GM19023 (cell line): ENCODE data around the gene SETD2.
A peak's percentile ranks its signal among the peaks of the same experiment; 100 is the strongest.

ENCODE experiments used
- ATAC-seq: cut with Tn5 transposase; IDR thresholded peaks from one replicate; pipeline ENCODE4 v1.9.1; 2021; ENCODE audit warnings: mild to moderate bottlenecking, moderate library complexity; ENCODE audit not compliant: unreplicated experiment

Gene SETD2

GRCh38 chr3:47012342-47013230 lies 151.3 kb downstream of the SETD2 start:
- ATAC-seq: no peak

GRCh38 chr3:47011371-47011770 lies 152.5 kb downstream of the SETD2 start:
- ATAC-seq: no peak

GRCh38 chr3:47010910-47011309 lies 153.0 kb downstream of the SETD2 start:
- ATAC-seq: no peak

GRCh38 chr3:47010111-47010712 lies 153.7 kb downstream of the SETD2 start:
- no peak for ATAC-seq

GRCh38 chr3:47009225-47010110 lies 154.4 kb downstream of the SETD2 start:
- peak; percentile 84 for ATAC-seq

GRCh38 chr3:47008851-47009224 lies 155.1 kb downstream of the SETD2 start:
- no peak for ATAC-seq

- no peak for ATAC-seq
These were observed 155.6 kb downstream of the SETD2 start for GRCh38 chr3:47008234-47008796.

- no peak for ATAC-seq
These were observed 156.3 kb downstream of the SETD2 start for GRCh38 chr3:47007482-47008233.

GRCh38 chr3:47007001-47007400 lies 156.9 kb downstream of the SETD2 start:
- ATAC-seq: no peak

- no peak for ATAC-seq
These were observed 157.7 kb downstream of the SETD2 start for GRCh38 chr3:47006145-47006651.

GRCh38 chr3:47005212-47006144 lies 158.4 kb downstream of the SETD2 start:
- no peak for ATAC-seq

GRCh38 chr3:47004369-47005211 lies 159.3 kb downstream of the SETD2 start:
- ATAC-seq: no peak

GRCh38 chr3:47003461-47004368 lies 160.2 kb downstream of the SETD2 start:
- no peak for ATAC-seq

- ATAC-seq: no peak
These were observed 160.9 kb downstream of the SETD2 start for GRCh38 chr3:47003056-47003410.

- no peak for ATAC-seq
These were observed 161.5 kb downstream of the SETD2 start for GRCh38 chr3:47002171-47003055.

- no peak for ATAC-seq
These were observed 162.2 kb downstream of the SETD2 start for GRCh38 chr3:47001731-47002170.
